Measurements from ENCODE around the gene SCN4A. TPM values are rescaled to one million over a fixed set of nuclear protein-coding genes. Genes with fewer than 3 reads are reported as not detected.
A peak's percentile ranks its signal among the peaks of the same experiment; 100 is the strongest.
"Not testable (repeated sequence)": the region's sequence is repeated elsewhere in the genome, so short reads cannot be mapped to it uniquely, and the experiment has no call there.

The SCN4A gene
- total RNA-seq, 3 donors from 2014 or later (not counting 1 experiment from before 2014, with no cell fraction given), result 0.10 to 0.14 (median 0.14) TPM

GRCh38 chr17:63984236-63984635, 11.5 kb upstream of the SCN4A start:
- ATAC-seq, result no peak
- WGBS (ENCODE audit: insufficient coverage), result 75% methylated on average over 5 of the region's 5 CpGs
- Histone ChIP-seq H3K9me3 (ENCODE audit: control insufficient read depth, insufficient read depth, low read length) (no peaks in the 10 kb centered on the region), H3K27me3 (ENCODE audit: control insufficient read depth, insufficient read depth, low read length) (no peaks in the 10 kb centered on the region), H3K4me1 (ENCODE audit: control insufficient read depth, insufficient read depth, low read length) (peaks cover 29% of the 10 kb centered on the region), H3K4me3 (ENCODE audit: low read length) (no peak overlapping the region), H3K36me3 (ENCODE audit: control insufficient read depth, insufficient read depth, low read length) (no peaks in the 10 kb centered on the region), H3K27ac (ENCODE audit: low read length) (no peak overlapping the region)
- no peak for DNase-seq
- intact Hi-C loops (cut with micrococcal nuclease), result no loop called here
- H3K9me3 Mint-ChIP-seq, result no peaks in the 10 kb centered on the region
- peaks cover 10 to 26% of the 10 kb centered on the region in 2 donors for H3K4me1 Mint-ChIP-seq
- no peak for TF ChIP-seq CTCF (IDR thresholded peaks at IDR 0.05)
- no peak overlapping the region for H3K27ac Mint-ChIP-seq
- no peak overlapping the region for H3K4me3 Mint-ChIP-seq
- H3K27me3 Mint-ChIP-seq (ENCODE audit: low read depth in 2 of 2), result no peaks in the 10 kb centered on the region
- no peaks in the 10 kb centered on the region for H3K36me3 Mint-ChIP-seq

GRCh38 chr17:63983320-63983719, 10.6 kb upstream of the SCN4A start:
- 62% methylated on average over 7 of the region's 7 CpGs for WGBS (ENCODE audit: insufficient coverage)
- TF ChIP-seq CTCF (IDR thresholded peaks at IDR 0.05), result no peak
- no peaks in the 10 kb centered on the region for H3K9me3 ChIP-seq (ENCODE audit: control insufficient read depth, insufficient read depth, low read length)
- DNase-seq, result no peak
- H3K27me3 ChIP-seq (ENCODE audit: control insufficient read depth, insufficient read depth, low read length), result no peaks in the 10 kb centered on the region
- H3K27ac ChIP-seq (ENCODE audit: low read length), result no peak overlapping the region
- no peaks in the 10 kb centered on the region for H3K27me3 Mint-ChIP-seq (ENCODE audit: low read depth in 2 of 2)
- ATAC-seq, result no peak
- peaks cover 29% of the 10 kb centered on the region for H3K4me1 ChIP-seq (ENCODE audit: control insufficient read depth, insufficient read depth, low read length)
- H3K36me3 Mint-ChIP-seq, result no peaks in the 10 kb centered on the region
- H3K9me3 Mint-ChIP-seq, result no peaks in the 10 kb centered on the region
- no peak overlapping the region for H3K4me3 Mint-ChIP-seq
- no peak overlapping the region for H3K27ac Mint-ChIP-seq
- H3K36me3 ChIP-seq (ENCODE audit: control insufficient read depth, insufficient read depth, low read length), result no peaks in the 10 kb centered on the region
- intact Hi-C loops (cut with micrococcal nuclease), result no loop called here
- no peak overlapping the region for H3K4me3 ChIP-seq (ENCODE audit: low read length)
- H3K4me1 Mint-ChIP-seq, result peaks cover 10 to 26% of the 10 kb centered on the region in 2 donors

GRCh38 chr17:63982641-63983040, 9.9 kb upstream of the SCN4A start:
- H3K36me3 Mint-ChIP-seq; DNase-seq; ATAC-seq; H3K27me3 Mint-ChIP-seq (ENCODE audit: low read depth in 2 of 2); H3K9me3 ChIP-seq (ENCODE audit: control insufficient read depth, insufficient read depth, low read length); intact Hi-C loops (cut with micrococcal nuclease); H3K9me3 Mint-ChIP-seq; H3K4me3 Mint-ChIP-seq; H3K27ac ChIP-seq (ENCODE audit: low read length); H3K4me3 ChIP-seq (ENCODE audit: low read length); H3K27me3 ChIP-seq (ENCODE audit: control insufficient read depth, insufficient read depth, low read length); H3K36me3 ChIP-seq (ENCODE audit: control insufficient read depth, insufficient read depth, low read length): not testable (repeated sequence)
- Mint-ChIP-seq H3K4me1 (peaks cover 10 to 24% of the 10 kb centered on the region in 2 donors), H3K27ac (peak overlapping the region in 1 of 2 donors; percentile 10)
- peaks cover 29% of the 10 kb centered on the region for H3K4me1 ChIP-seq (ENCODE audit: control insufficient read depth, insufficient read depth, low read length)
- 100% methylated on average over 2 of the region's 2 CpGs for WGBS (ENCODE audit: insufficient coverage)

- Histone ChIP-seq H3K27me3 (ENCODE audit: control insufficient read depth, insufficient read depth, low read length) (no peaks in the 10 kb centered on the region), H3K9me3 (ENCODE audit: control insufficient read depth, insufficient read depth, low read length) (no peaks in the 10 kb centered on the region), H3K36me3 (ENCODE audit: control insufficient read depth, insufficient read depth, low read length) (no peaks in the 10 kb centered on the region), H3K4me1 (ENCODE audit: control insufficient read depth, insufficient read depth, low read length) (peaks cover 5% of the 10 kb centered on the region), H3K4me3 (ENCODE audit: low read length) (no peak overlapping the region), H3K27ac (ENCODE audit: low read length) (no peak overlapping the region)
- Mint-ChIP-seq H3K27me3 (ENCODE audit: low read depth in 2 of 2) (no peaks in the 10 kb centered on the region), H3K9me3 (no peaks in the 10 kb centered on the region), H3K4me3 (no peak overlapping the region), H3K36me3 (no peaks in the 10 kb centered on the region), H3K27ac (no peak overlapping the region), H3K4me1 (peaks cover 0 to 10% of the 10 kb centered on the region in 2 donors)
- ATAC-seq (no peak), DNase-seq (no peak)
- 87% methylated on average over 13 of the region's 13 CpGs for WGBS (ENCODE audit: insufficient coverage)
- TF ChIP-seq CTCF (IDR thresholded peaks at IDR 0.05), result no peak
- intact Hi-C loops (cut with micrococcal nuclease), result no loop called here
These were observed 5.8 kb upstream of the SCN4A start for GRCh38 chr17:63978272-63979200.
